DOHH2 (cell line): Measurements from ENCODE around the gene OAS2.

ENCODE experiments used
- H3F3A ChIP-seq: fragments of 200-600 bp; sonication (generic), shearing (Covaris generic); 2 replicates; pipeline ENCODE4 v1.6.0; 2016; ENCODE audit warnings: antibody characterized with exemption, mild to moderate bottlenecking; ENCODE audit not compliant: control insufficient read depth, insufficient read depth
- H3K27ac ChIP-seq: fragments of 200-600 bp; sonication (generic); 2 replicates; pipeline ENCODE4 v1.5.1; 2014; ENCODE audit warnings: low read depth, mild to moderate bottlenecking, low read length, moderate library complexity
- H3K27me3 ChIP-seq: fragments of 200-600 bp; sonication (generic); 2 replicates; pipeline ENCODE4 v1.6.1; 2014; ENCODE audit warnings: mild to moderate bottlenecking, low read length, mixed read lengths; ENCODE audit not compliant: control insufficient read depth
- H3K36me3 ChIP-seq: fragments of 200-600 bp; sonication (generic); 2 replicates; pipeline ENCODE4 v1.6.1; 2014; ENCODE audit warnings: mild to moderate bottlenecking, low read length, moderate library complexity, mixed read lengths; ENCODE audit not compliant: control insufficient read depth
- H3K4me1 ChIP-seq: fragments of 200-600 bp; sonication (generic); 2 replicates; pipeline ENCODE4 v1.6.1; 2014; ENCODE audit warnings: mild to moderate bottlenecking, low read length, mixed read lengths; ENCODE audit not compliant: control insufficient read depth
- H3K4me2 ChIP-seq: fragments of 200-600 bp; sonication (generic); 2 replicates; pipeline ENCODE4 v1.6.0; 2014; ENCODE audit warnings: mild to moderate bottlenecking, low read length, moderate library complexity
- H3K4me3 ChIP-seq: fragments of 200-600 bp; sonication (generic); 2 replicates; pipeline ENCODE4 v1.5.1; 2014; ENCODE audit warnings: mild to moderate bottlenecking, low read length, mixed read lengths
- H3K79me2 ChIP-seq: fragments of 200-600 bp; sonication (generic); 2 replicates; pipeline ENCODE4 v1.6.1; 2014; ENCODE audit warnings: mild to moderate bottlenecking, low read length, mixed read lengths; ENCODE audit not compliant: control insufficient read depth
- H3K9me2 ChIP-seq: fragments of 200-600 bp; sonication (generic); replicated peaks from 2 replicates; pipeline ENCODE4 v1.6.1; 2014; ENCODE audit warnings: mild to moderate bottlenecking, low read length, mixed read lengths; ENCODE audit not compliant: control insufficient read depth
- H3K9me3 ChIP-seq: fragments of 200-600 bp; sonication (generic); 2 replicates; pipeline ENCODE4 v1.6.1; 2014; ENCODE audit warnings: antibody characterized with exemption, low read length, mixed read lengths; ENCODE audit not compliant: control insufficient read depth, insufficient read depth
- H4K20me1 ChIP-seq: fragments of 200-600 bp; sonication (generic); 2 replicates; pipeline ENCODE4 v1.6.0; 2014; ENCODE audit warnings: low read depth, mild to moderate bottlenecking, antibody characterized with exemption, low read length, moderate library complexity; ENCODE audit not compliant: control insufficient read depth, insufficient read depth
- CTCF ChIP-seq: fragments of 200-600 bp; sonication (generic); IDR thresholded peaks from one replicate; pipeline ENCODE4 v1.5.1; 2014; ENCODE audit warnings: antibody characterized with exemption, mild to moderate bottlenecking, low read depth, low read length; ENCODE audit not compliant: poor library complexity, severe bottlenecking
- EZH2phosphoT487 ChIP-seq: fragments of 200-600 bp; sonication (generic); IDR thresholded peaks from 2 replicates; pipeline ENCODE4 v1.6.1; 2017; ENCODE audit warnings: borderline replicate concordance, mild to moderate bottlenecking, antibody characterized with exemption, low read length, moderate library complexity, mixed read lengths

OAS2 gene

GRCh38 chr12:113043240-113043639 lies 64.9 kb downstream of the OAS2 start:
- Histone ChIP-seq H3K9me2 (no peaks in the 10 kb centered on the region), H3K4me1 (peaks cover 45% of the 10 kb centered on the region), H4K20me1 (no peaks in the 10 kb centered on the region), H3K4me3 (no peak overlapping the region), H3K9me3 (no peaks in the 10 kb centered on the region), H3K27ac (no peak overlapping the region), H3F3A (peaks cover 3% of the 10 kb centered on the region; the same call in 1 of the 2 replicates), H3K79me2 (peaks cover 4% of the 10 kb centered on the region), H3K4me2 (no peak overlapping the region), H3K27me3 (no peaks in the 10 kb centered on the region), H3K36me3 (peaks cover 3% of the 10 kb centered on the region; the same call in 1 of the 2 replicates)
- TF ChIP-seq EZH2phosphoT487 (no peak), CTCF (no peak)

- H3K36me3 ChIP-seq, result peaks cover 3% of the 10 kb centered on the region; the same call in 1 of the 2 replicates
- H4K20me1 ChIP-seq, result no peaks in the 10 kb centered on the region
- H3K9me2 ChIP-seq, result no peaks in the 10 kb centered on the region
- TF ChIP-seq EZH2phosphoT487 (no peak), CTCF (no peak)
- H3K9me3 ChIP-seq, result no peaks in the 10 kb centered on the region
- H3K4me3 ChIP-seq, result no peak overlapping the region
- H3K79me2 ChIP-seq, result peaks cover 6% of the 10 kb centered on the region
- no peak overlapping the region for H3K27ac ChIP-seq
- H3K4me2 ChIP-seq, result no peak overlapping the region
- H3K27me3 ChIP-seq, result no peaks in the 10 kb centered on the region
- peaks cover 58% of the 10 kb centered on the region for H3K4me1 ChIP-seq
- peaks cover 9% of the 10 kb centered on the region for H3F3A ChIP-seq
These were observed 66.2 kb downstream of the OAS2 start for GRCh38 chr12:113044516-113044915.

- peak overlapping the region; percentile 61 for H3K4me3 ChIP-seq
- peaks cover 13% of the 10 kb centered on the region for H3K79me2 ChIP-seq
- H3F3A ChIP-seq, result peaks cover 41% of the 10 kb centered on the region
- peaks cover 94% of the 10 kb centered on the region for H3K4me1 ChIP-seq
- no peaks in the 10 kb centered on the region for H3K9me3 ChIP-seq
- H3K9me2 ChIP-seq, result no peaks in the 10 kb centered on the region
- H3K36me3 ChIP-seq, result peaks cover 15% of the 10 kb centered on the region
- peak; percentile 76 for TF ChIP-seq CTCF
- TF ChIP-seq EZH2phosphoT487, result no peak
- H3K4me2 ChIP-seq, result peak overlapping the region; percentile 90
- no peaks in the 10 kb centered on the region for H4K20me1 ChIP-seq
- peak overlapping the region; percentile 99 for H3K27ac ChIP-seq
- H3K27me3 ChIP-seq, result no peaks in the 10 kb centered on the region
These were observed 70.4 kb downstream of the OAS2 start for GRCh38 chr12:113048716-113049127.
